ENCODE data around the gene RASL11B. TPM values are rescaled to one million over a fixed set of nuclear protein-coding genes. Genes with fewer than 3 reads are reported as not detected.

Gene RASL11B
- total RNA-seq, 2 experiments from 2014 or later, result not detected

- Histone ChIP-seq H3K36me3 (ENCODE audit: insufficient read depth, low read length) (no peaks in the 10 kb centered on the region), H3K27ac (ENCODE audit: low read depth, low read length, poor library complexity, severe bottlenecking) (no peak overlapping the region), H3K9me3 (ENCODE audit: low read length) (no peaks in the 10 kb centered on the region), H3K4me2 (ENCODE audit: low read length) (no peak overlapping the region), H3K4me3 (ENCODE audit: low read depth, low read length, poor library complexity, severe bottlenecking) (no peak overlapping the region), H4K20me1 (ENCODE audit: insufficient read depth, low read length) (no peaks in the 10 kb centered on the region), H3K9me2 (ENCODE audit: insufficient read depth, low read length) (no peaks in the 10 kb centered on the region), H3K79me2 (ENCODE audit: insufficient read depth, low read depth, low read length) (no peaks in the 10 kb centered on the region), H3K4me1 (ENCODE audit: insufficient read depth, low read length, poor library complexity, severe bottlenecking) (no peaks in the 10 kb centered on the region), H2AFZ (ENCODE audit: low read length) (no peak overlapping the region)
- ChIA-PET CTCF (ENCODE audit: unreplicated experiment) (no interaction called here), POLR2A (interaction anchor here (1.4 kb wide), 1 partner anchor 11 kb away, joined by 5 read pairs; no protein-coding TSS in a partner anchor)
- intact Hi-C loops (cut with micrococcal nuclease; ENCODE audit: unreplicated experiment), result no loop called here
- no TSS peak for BruUV-seq (replicated peaks)
- DNase-seq (ENCODE audit: low spot score), result no peak
- TF ChIP-seq EZH2phosphoT487 (IDR thresholded peaks at IDR 0.05; ENCODE audit: borderline replicate concordance, low read depth, low read length) (no peak), CTCF (conservative IDR thresholded peaks at IDR 0.05; ENCODE audit: low read length) (no peak)
These were observed 21.9 kb downstream of the RASL11B start for GRCh38 chr4:52883707-52884669.

- H3K9me2 ChIP-seq (ENCODE audit: insufficient read depth, low read length), result no peaks in the 10 kb centered on the region
- intact Hi-C loops (cut with micrococcal nuclease; ENCODE audit: unreplicated experiment), result no loop called here
- no peaks in the 10 kb centered on the region for H3K9me3 ChIP-seq (ENCODE audit: low read length)
- H2AFZ ChIP-seq (ENCODE audit: low read length), result no peak overlapping the region
- no peak overlapping the region for H3K27ac ChIP-seq (ENCODE audit: low read depth, low read length, poor library complexity, severe bottlenecking)
- no peak for DNase-seq (ENCODE audit: low spot score)
- CTCF ChIA-PET (ENCODE audit: unreplicated experiment), result no interaction called here
- no peaks in the 10 kb centered on the region for H3K4me1 ChIP-seq (ENCODE audit: insufficient read depth, low read length, poor library complexity, severe bottlenecking)
- H4K20me1 ChIP-seq (ENCODE audit: insufficient read depth, low read length), result no peaks in the 10 kb centered on the region
- BruUV-seq (replicated peaks), result no TSS peak
- H3K4me3 ChIP-seq (ENCODE audit: low read depth, low read length, poor library complexity, severe bottlenecking), result no peak overlapping the region
- TF ChIP-seq EZH2phosphoT487 (IDR thresholded peaks at IDR 0.05; ENCODE audit: borderline replicate concordance, low read depth, low read length), result no peak
- no peak for TF ChIP-seq CTCF (conservative IDR thresholded peaks at IDR 0.05; ENCODE audit: low read length)
- POLR2A ChIA-PET, result no interaction called here
- no peak overlapping the region for H3K4me2 ChIP-seq (ENCODE audit: low read length)
- H3K36me3 ChIP-seq (ENCODE audit: insufficient read depth, low read length), result no peaks in the 10 kb centered on the region
- H3K79me2 ChIP-seq (ENCODE audit: insufficient read depth, low read depth, low read length), result no peaks in the 10 kb centered on the region
These were observed 22.9 kb downstream of the RASL11B start for GRCh38 chr4:52884994-52885393.

GRCh38 chr4:52889354-52889753 lies 27.2 kb downstream of the RASL11B start:
- Histone ChIP-seq H3K4me1 (ENCODE audit: insufficient read depth, low read length, poor library complexity, severe bottlenecking) (no peaks in the 10 kb centered on the region), H3K9me2 (ENCODE audit: insufficient read depth, low read length) (no peaks in the 10 kb centered on the region), H3K79me2 (ENCODE audit: insufficient read depth, low read depth, low read length) (no peaks in the 10 kb centered on the region), H3K9me3 (ENCODE audit: low read length) (no peaks in the 10 kb centered on the region), H3K27ac (ENCODE audit: low read depth, low read length, poor library complexity, severe bottlenecking) (no peak overlapping the region), H3K4me3 (ENCODE audit: low read depth, low read length, poor library complexity, severe bottlenecking) (no peak overlapping the region), H4K20me1 (ENCODE audit: insufficient read depth, low read length) (no peaks in the 10 kb centered on the region), H2AFZ (ENCODE audit: low read length) (no peak overlapping the region), H3K4me2 (ENCODE audit: low read length) (no peak overlapping the region), H3K36me3 (ENCODE audit: insufficient read depth, low read length) (no peaks in the 10 kb centered on the region)
- no peak for DNase-seq (ENCODE audit: low spot score)
- BruUV-seq (replicated peaks), result no TSS peak
- ChIA-PET CTCF (ENCODE audit: unreplicated experiment) (no interaction called here), POLR2A (no interaction called here)
- intact Hi-C loops (cut with micrococcal nuclease; ENCODE audit: unreplicated experiment), result no loop called here
- TF ChIP-seq EZH2phosphoT487 (IDR thresholded peaks at IDR 0.05; ENCODE audit: borderline replicate concordance, low read depth, low read length), result no peak
- TF ChIP-seq CTCF (conservative IDR thresholded peaks at IDR 0.05; ENCODE audit: low read length), result no peak

Measured in OCI-LY7 (cell line).